Superior temporal gyrus (tissue), 1 donor: ENCODE results near the gene EIPR1.
A peak's percentile ranks its signal among the peaks of the same experiment; 100 is the strongest.
"Not testable (repeated sequence)": the region's sequence is repeated elsewhere in the genome, so short reads cannot be mapped to it uniquely, and the experiment has no call there.

ENCODE experiments used
- DNase-seq: peaks from one replicate; pipeline ENCODE4 v3.0.0-alpha.2; 2016; ENCODE audit errors: extremely low spot score

The EIPR1 gene

DNA sequence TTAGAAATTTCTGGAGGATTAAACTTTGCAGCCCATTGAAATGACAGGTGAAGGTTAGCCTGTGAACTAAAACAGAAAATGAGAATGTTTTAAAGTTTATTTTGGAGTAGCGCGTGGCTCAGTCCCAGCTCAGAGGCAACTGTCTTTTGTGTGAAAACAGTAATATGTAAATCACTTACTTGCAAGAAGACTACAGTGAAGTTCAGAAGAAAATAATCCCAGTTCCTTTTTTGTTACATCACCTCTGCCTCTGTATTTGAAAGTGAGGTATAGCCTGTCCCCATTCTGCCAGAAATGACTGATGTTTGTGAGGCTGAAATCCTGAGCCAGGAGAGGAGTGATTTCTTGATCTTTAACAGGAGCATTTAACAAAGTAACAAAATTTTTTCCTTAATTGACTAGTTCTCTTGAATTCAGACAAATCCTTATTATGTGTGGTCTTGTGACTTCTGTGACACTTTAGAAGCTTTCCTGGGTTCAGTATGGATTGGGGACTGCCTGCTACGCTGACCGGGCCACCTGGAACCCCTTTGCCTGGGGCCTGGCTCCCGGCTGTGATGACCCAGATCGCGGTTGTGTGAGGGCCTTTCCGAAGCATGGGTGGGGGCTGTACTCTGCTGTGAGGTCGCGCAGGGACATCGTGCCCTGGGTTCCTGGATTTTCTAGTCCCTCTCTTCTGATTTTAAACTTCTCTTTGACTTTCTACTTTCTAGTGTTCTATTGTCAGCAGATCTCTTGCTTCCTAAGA lies 26.1 kb upstream of the EIPR1 start:
- DNase-seq, result no peak

DNA sequence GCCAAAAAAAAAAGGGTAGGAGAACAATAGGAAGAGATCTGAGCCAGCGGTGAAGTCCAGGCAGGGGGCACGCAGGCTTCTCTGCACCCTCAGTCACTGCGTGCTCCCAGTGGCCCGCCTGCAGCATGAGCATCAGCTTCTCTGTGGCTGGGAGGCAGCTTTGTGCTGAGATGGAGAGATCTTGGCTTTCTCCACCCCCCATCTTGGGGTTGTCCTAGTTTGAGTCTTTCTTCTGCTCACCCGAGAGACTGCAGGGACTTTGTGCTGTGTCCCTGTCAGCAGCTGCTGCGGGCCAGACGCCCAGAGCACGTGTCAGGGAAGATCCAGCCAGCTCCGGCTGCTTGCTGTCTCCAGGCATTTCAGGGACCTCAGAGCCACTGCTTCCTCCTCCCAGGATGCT lies 22.2 kb upstream of the EIPR1 start:
- DNase-seq, result peak; percentile 86

GRCh38 chr2:3399381-3399780 lies 21.8 kb upstream of the EIPR1 start:
- peak; percentile 40 for DNase-seq

DNA sequence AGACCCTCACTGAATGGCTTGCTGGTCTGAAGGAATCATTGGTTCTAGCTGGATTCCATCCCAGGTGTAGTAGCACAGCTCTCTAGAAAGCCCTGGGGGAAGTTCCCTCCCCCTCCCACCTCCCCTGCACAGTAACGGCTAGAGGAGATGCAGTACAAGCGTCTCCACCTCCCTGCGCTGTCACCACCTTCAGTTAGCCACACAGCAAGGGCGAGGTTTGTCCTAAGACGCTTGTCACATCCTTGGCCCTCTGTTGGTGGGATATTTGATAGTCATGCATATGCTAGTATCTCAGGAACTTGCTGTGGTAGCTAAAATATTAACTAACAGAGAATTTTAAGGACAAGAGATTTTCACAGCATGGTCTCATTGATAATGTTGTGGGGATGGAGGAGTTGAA lies 21.2 kb upstream of the EIPR1 start:
- DNase-seq, result no peak

GRCh38 chr2:3396920-3397559 lies 19.4 kb upstream of the EIPR1 start:
- no peak for DNase-seq

DNA sequence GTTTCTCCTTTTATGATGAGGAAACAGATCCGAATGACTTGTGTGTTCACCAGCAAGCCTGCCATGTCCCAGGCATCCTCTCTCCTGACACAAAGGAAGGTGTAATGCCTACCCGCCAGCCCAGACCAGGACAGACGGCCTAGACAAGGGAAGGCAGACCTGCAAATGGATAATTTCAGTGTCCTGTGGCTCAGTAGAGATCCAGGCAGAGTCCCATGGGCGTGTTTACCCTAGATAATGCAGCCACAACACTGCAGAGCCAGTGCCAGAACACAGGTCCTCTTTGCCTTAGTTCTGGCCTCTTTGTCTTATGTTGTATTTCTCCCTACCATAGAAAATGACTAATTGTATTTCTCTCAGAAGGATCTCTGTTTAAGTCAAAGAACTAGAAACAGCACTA lies 14.6 kb upstream of the EIPR1 start:
- DNase-seq, result no peak

DNA sequence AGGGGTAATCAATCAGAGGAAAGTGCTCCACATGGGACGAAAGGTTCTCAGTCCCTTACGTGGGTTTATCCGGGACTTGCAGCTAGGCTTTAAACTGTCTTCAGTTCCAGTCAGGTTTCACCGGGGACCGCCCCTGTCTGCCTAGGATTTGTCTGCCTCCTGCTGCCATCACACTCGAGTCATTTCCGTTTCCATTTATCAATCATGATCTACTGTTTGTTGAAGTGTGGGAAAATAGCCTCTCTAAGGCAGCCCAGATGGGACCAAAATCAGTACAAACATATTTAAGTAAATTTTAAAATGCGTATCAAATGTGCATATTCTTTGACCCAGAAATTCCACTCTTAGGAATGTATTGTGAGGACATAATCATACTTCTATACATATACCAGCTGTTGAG lies 12.4 kb upstream of the EIPR1 start:
- DNase-seq, result no peak

GRCh38 chr2:3389193-3389592 lies 11.6 kb upstream of the EIPR1 start:
- no peak for DNase-seq

DNA sequence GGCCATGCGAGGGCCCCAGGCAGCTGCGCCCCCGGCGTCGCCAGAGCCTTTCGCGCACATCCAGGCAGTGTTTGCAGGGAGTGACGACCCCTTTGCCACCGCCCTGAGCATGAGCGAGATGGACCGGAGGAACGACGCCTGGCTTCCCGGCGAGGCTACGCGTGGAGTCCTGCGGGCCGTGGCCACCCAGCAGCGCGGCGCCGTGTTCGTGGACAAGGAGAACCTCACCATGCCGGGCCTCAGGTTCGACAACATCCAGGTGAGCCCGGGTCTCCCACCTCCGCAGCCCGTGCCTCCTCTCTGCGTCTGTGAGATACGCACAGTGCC lies 10.8 kb upstream of the EIPR1 start:
- no peak for DNase-seq

DNA sequence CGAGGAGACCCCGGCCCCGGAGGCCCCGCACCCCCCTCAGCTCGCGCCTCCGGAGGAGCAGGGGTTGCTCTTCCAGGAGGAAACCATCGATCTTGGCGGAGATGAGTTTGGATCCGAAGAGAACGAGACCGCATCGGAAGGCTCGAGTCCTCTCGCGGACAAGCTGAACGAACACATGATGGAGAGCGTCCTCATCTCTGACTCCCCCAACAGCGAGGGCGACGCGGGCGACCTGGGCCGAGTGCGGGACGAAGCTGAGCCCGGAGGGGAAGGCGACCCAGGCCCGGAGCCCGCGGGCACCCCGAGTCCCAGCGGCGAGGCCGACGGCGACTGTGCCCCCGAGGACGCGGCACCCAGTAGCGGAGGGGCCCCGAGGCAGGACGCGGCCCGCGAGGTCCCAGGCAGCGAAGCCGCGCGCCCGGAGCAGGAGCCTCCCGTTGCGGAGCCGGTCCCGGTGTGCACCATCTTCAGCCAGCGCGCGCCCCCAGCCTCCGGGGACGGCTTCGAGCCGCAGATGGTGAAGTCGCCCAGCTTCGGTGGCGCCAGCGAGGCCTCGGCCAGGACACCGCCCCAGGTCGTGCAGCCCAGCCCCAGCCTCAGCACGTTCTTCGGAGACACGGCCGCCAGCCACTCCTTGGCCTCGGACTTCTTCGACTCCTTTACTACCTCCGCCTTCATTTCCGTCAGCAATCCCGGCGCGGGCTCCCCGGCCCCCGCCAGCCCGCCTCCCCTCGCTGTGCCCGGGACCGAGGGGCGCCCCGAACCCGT lies 10.2 kb upstream of the EIPR1 start:
- no peak for DNase-seq

- DNase-seq, result no peak
Observed at GRCh38 chr2:3387011-3387410, 9.4 kb upstream of the EIPR1 start.

DNA sequence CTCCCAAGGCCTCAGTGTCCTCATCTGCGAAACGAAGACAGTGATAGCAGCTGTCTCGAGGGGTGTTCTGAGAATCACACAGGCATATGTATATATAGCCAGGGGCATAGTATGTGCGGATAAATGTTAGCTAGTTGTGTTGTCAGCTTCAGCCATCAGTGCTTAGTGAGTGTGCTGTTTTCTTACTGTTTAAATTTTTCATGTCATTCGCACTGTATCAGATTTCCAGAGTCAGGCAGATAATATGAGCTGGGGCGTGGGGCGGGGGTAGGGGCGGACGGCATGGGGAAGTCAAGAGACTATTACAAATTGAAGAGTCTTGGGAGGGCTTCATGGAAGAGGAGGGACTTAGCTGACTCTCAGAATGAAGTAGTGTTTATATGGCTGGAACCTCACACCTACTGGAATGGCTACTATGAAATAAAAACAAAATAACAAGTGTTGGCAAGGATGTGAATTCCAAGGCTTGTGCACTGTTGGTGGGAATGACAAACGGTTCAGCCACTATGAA lies 8.9 kb upstream of the EIPR1 start:
- DNase-seq, result no peak

- DNase-seq, result peak; percentile 94
Observed at GRCh38 chr2:3379647-3380534, 2.3 kb upstream of the EIPR1 start, which contains the start of gene TRAPPC12. TSS of gene TRAPPC12 (plus strand) at chr2:3379694. CDS start at chr2:3387624, 7,930 bp downstream.

GRCh38 chr2:3379339-3379646 lies 1.7 kb upstream of the EIPR1 start:
- DNase-seq, result no peak

DNA sequence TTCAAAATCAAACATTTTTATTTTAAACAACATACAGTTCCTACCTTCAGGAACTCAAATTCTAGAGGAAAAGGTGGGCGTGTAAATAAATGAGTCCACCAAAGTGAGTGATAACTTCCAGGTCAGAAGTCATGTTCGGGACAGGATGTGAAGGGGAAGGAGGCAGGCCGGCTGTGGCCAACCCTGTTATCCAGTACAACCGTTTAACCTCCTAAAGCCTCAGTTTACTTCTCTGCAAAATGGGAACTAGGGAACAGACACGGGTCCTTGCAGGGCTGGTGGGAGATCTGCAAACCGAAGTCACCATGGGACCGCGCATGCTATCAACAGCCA lies 373 bp downstream of the EIPR1 start:
- DNase-seq, result peak; percentile 20

DNA sequence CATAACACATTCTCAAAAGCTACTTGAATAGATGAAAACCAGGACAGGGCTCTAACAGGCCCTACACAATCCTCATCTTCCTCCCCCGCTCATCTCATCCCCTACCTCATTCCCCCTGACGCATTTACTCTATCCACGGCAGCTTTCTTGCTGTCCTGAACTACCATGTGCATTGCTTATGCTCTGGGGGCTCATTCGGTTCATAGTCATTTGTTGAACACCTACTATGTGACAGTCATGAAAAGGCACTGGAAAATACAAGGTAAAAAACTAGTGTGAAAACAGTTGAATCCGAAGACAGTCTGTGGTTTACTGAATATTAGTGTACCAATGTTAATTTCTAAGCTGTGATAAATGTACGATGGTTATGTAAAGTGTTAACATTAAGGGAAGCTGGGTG lies 797 bp downstream of the EIPR1 start:
- no peak for DNase-seq

DNA sequence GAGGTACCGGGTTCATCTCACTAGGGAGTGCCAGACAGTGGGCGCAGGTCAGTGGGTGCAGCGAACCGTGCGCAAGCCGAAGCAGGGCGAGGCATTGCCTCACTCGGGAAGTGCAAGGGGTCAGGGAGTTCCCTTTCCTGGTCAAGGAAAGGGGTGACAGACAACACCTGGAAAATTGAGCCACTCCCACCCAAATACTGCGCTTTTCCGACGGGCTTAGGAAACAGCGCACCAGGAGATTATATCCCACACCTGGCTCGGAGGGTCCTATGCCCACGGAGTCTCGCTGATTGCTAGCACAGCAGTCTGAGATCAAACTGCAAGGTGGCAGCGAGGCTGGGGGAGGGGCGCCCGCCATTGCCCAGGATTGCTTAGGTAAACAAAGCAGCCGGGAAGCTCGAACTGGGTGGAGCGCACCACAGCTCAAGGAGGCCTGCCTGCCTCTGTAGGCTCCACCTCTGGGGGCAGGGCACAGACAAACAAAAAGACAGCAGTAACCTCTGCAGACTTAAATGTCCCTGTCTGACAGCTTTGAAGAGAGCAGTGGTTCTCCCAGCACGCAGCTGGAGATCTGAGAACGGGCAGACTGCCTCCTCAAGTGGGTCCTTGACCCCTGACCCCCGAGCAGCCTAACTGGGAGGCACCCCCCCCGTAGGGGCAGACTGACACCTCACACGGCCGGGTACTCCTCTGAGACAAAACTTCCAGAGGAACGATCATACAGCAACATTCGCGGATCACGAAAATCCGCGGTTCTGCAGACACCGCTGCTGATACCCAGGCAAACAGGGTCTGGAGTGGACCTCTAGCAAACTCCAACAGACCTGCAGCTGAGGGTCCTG lies 8.1 kb downstream of the EIPR1 start:
- not testable (repeated sequence) for DNase-seq

GRCh38 chr2:3368261-3368722 lies 9.3 kb downstream of the EIPR1 start:
- DNase-seq, result no peak

DNA sequence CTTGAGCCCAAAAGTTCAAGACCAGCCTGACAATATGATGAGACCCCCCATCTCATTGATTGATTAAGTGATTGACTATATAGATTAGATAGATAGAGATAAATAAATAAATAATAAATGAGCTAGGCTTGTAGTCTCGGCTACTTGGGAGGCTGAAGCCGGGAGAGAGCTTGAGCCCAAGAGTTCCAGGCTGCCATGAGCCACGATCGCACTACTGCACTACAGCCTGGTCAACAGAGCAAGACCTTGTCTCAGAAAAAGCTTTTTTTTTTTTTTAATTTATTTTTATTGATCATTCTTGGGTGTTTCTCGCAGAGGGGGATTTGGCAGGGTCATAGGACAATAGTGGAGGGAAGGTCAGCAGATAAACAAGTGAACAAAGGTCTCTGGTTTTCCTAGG lies 12.4 kb downstream of the EIPR1 start:
- no peak for DNase-seq

- no peak for DNase-seq
Observed at GRCh38 chr2:3361518-3362389, 15.9 kb downstream of the EIPR1 start.
